Gastrocnemius medialis (tissue), 4 donors: ENCODE data around the gene MUSK. TPM values are rescaled to one million over a fixed set of nuclear protein-coding genes. Genes with fewer than 3 reads are reported as not detected.
A peak's percentile ranks its signal among the peaks of the same experiment; 100 is the strongest.

Experiments
- ATAC-seq, 2 donors: fragments of 150-250 bp; one replicate each; pipeline ENCODE4 v1.9.1; 2016
- DNase-seq, 2 donors: peaks; one replicate each; pipeline ENCODE4 v3.0.0-alpha.2; 2019
- H3K27ac ChIP-seq, 4 donors: fragments of 200-600 bp; sonication (generic); 1 replicate in 1 of 4; 2 replicates in 3 of 4; pipeline ENCODE4 v1.5.1; 2016 to 2018; ENCODE audit warnings: mild to moderate bottlenecking in 2 of 4, moderate library complexity in 1 of 4
- H3K27me3 ChIP-seq, 3 donors: fragments of 200-600 bp; sonication (generic) in 2 of 3; 1 replicate in 1 of 3; 2 replicates in 2 of 3; pipeline versions ENCODE4 v1.5.1 to v1.6.0; 2016 to 2019; ENCODE audit warnings: mild to moderate bottlenecking in 1 of 3, moderate library complexity in 1 of 3
- H3K36me3 ChIP-seq, 2 donors: fragments of 200-600 bp; sonication (generic) in 1 of 2; one replicate each; pipeline ENCODE4 v1.5.1; 2017 to 2018
- H3K4me1 ChIP-seq, 2 donors: fragments of 200-600 bp; sonication (generic) in 1 of 2; one replicate each; pipeline ENCODE4 v1.5.1; 2016 to 2017; ENCODE audit warnings: mild to moderate bottlenecking in 2 of 2
- H3K4me3 ChIP-seq, 4 donors: fragments of 200-600 bp; sonication (generic) in 3 of 4; 1 replicate in 1 of 4; 2 replicates in 3 of 4; pipeline ENCODE4 v1.5.1; 2016 to 2019; ENCODE audit warnings: mild to moderate bottlenecking in 2 of 4
- H3K9me3 ChIP-seq, 3 donors: fragments of 200-600 bp; sonication (generic) in 2 of 3; 1 replicate in 1 of 3; 2 replicates in 2 of 3; pipeline ENCODE4 v1.5.1; 2016 to 2019
- CTCF ChIP-seq, 5 experiments: fragments of 450-650 bp in 3 of 5; fragments of 200-600 bp in 2 of 5; sonication (generic) in 2 of 5; IDR thresholded peaks in 4 of 5; conservative IDR thresholded peaks in 1 of 5; 1 replicate in 4 of 5; 2 replicates in 1 of 5; pipeline ENCODE4 v1.5.1; 2016 to 2019; ENCODE audit warnings: antibody characterized with exemption in 5 of 5, mild to moderate bottlenecking in 3 of 5, moderate library complexity in 3 of 5
- POLR2A ChIP-seq, 2 donors: fragments of 450-650 bp; IDR thresholded peaks; one replicate each; pipeline ENCODE4 v1.6.1; 2017; ENCODE audit warnings: antibody characterized with exemption in 2 of 2, mild to moderate bottlenecking in 2 of 2, moderate library complexity in 2 of 2
- in situ Hi-C, 4 donors: fragments of 200-750 bp; cut with MboI; loops; one replicate each; pipeline versions ENCODE4 v1.15.0 to v1.8.0; 2017; ENCODE audit warnings: low sequenced_read_pairs in 4 of 4
- intact Hi-C: fragments of 100-400 bp; cut with DNase I; formaldehyde crosslinking; loops from one replicate; pipeline ENCODE4 v1.15.1; 2023; ENCODE audit warnings: low total_unique reads
- total RNA-seq, 4 donors: library from RNA; depleted of rRNA; stranded (reverse); fragments of >200 nt; gene quantifications; one replicate each; pipeline versions ENCODE4 v1.1.0 to v1.2.3, GENCODE V29; 2016

Gene MUSK
- total RNA-seq, 4 donors from 2014 or later: 10.2 to 47.5 (median 27.1) TPM

DNA sequence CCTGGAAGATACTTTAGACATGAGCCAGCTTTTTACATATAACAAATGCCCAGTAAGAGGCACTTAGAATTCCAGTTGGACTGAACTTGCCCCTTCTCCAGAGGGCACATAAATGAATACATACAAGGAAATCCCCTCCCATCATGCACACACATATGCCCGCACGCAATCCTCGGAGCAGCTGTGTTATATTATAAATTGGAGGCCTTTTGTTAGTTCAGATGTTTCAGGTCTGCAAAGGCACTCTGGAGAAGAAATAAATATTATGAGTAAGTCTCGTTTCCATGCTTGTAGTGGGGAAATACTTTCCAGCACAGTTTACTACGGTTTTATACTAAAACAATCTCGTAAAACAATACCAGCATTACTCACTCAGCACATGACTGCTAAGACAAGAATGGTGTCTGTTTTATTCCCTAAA, 17.6 kb upstream of the MUSK start:
- DNase-seq (no peak), ATAC-seq (peak in 1 of 2 donors; percentile 18)
- Histone ChIP-seq H3K4me1 (peaks cover 4 to 8% of the 10 kb centered on the region in 2 donors), H3K27me3 (no peaks in the 10 kb centered on the region), H3K4me3 (no peak overlapping the region), H3K36me3 (no peaks in the 10 kb centered on the region), H3K9me3 (no peaks in the 10 kb centered on the region), H3K27ac (peak overlapping the region; percentile 43 to 63 (median 52))
- in situ Hi-C loops (loop anchor here in 2 of 4 donors (10.0 kb wide), 1 partner anchor 94 kb away; no protein-coding TSS in a partner anchor), intact Hi-C loops (loop anchor here (10.0 kb wide), 2 partner anchors 344 to 384 kb away; partner anchors contain the start of gene LPAR1)
- TF ChIP-seq CTCF (IDR thresholded peaks at IDR 0.05 in 4 of 5, conservative IDR thresholded peaks at IDR 0.05 in 1 of 5) (no peak), POLR2A (IDR thresholded peaks at IDR 0.05) (no peak)

GRCh38 chr9:110655754-110656641, 12.6 kb upstream of the MUSK start:
- H3K27ac ChIP-seq: peak overlapping the region; percentile 57 to 72 (median 68)
- H3K36me3 ChIP-seq: no peaks in the 10 kb centered on the region
- no peak for TF ChIP-seq CTCF (IDR thresholded peaks at IDR 0.05 in 4 of 5, conservative IDR thresholded peaks at IDR 0.05 in 1 of 5)
- peak in 1 of 2 donors; percentile 49 for TF ChIP-seq POLR2A (IDR thresholded peaks at IDR 0.05)
- intact Hi-C loops (loop anchor here (5.0 to 10.0 kb wide), 3 partner anchors 91 to 379 kb away; partner anchors contain the start of gene LPAR1), in situ Hi-C loops (loop anchor here in 2 of 4 donors (10.0 kb wide), 1 partner anchor 89 kb away; no protein-coding TSS in a partner anchor)
- H3K9me3 ChIP-seq: no peaks in the 10 kb centered on the region
- peak overlapping the region in 1 of 4 donors; percentile 35 for H3K4me3 ChIP-seq
- no peaks in the 10 kb centered on the region for H3K27me3 ChIP-seq
- peaks cover 6 to 8% of the 10 kb centered on the region in 2 donors for H3K4me1 ChIP-seq
- ATAC-seq (peak; percentile 95), DNase-seq (peak; percentile 45 to 69)

DNA sequence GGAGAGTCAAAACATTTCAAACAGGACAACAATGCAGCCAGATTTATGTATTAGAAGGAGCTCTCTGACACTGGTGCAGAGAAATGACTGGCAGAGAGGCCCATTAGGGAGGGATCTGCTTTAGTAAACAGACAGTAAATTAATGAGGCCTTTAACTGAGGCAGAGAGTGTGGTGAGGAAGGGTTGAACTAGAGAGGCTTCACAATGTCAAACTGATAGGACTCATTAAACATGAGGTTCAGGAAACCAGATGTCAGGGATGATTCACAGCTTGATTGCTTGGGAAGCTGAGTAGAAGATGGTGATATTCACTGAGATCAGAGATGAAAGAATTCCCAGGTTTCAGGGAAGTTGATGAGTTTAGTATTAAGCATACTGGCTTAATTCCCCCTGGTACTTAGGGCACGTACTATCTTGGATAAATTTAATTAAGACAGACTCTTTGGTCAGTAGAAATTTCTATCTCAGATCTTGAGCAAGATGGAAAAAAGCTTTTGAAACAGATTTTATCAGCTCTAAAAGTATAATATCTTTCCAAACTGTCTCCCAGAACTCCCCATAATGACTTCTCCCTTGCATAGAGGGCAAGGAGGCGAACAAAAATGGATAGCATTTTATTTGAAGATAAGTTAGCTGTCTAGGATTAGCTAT, 8.6 kb upstream of the MUSK start:
- Histone ChIP-seq H3K9me3 (no peaks in the 10 kb centered on the region), H3K4me3 (no peak overlapping the region), H3K27me3 (no peaks in the 10 kb centered on the region), H3K36me3 (no peaks in the 10 kb centered on the region), H3K27ac (no peak overlapping the region), H3K4me1 (peaks cover 6 to 8% of the 10 kb centered on the region in 2 donors)
- in situ Hi-C loops (loop anchor here in 2 of 4 donors (10.0 kb wide), 1 partner anchor 85 kb away; no protein-coding TSS in a partner anchor), intact Hi-C loops (loop anchor here (5.0 to 10.0 kb wide), 3 partner anchors 87 to 375 kb away; partner anchors contain the start of gene LPAR1)
- TF ChIP-seq POLR2A (IDR thresholded peaks at IDR 0.05) (no peak), CTCF (IDR thresholded peaks at IDR 0.05 in 4 of 5, conservative IDR thresholded peaks at IDR 0.05 in 1 of 5) (no peak)
- ATAC-seq (no peak), DNase-seq (no peak)

DNA sequence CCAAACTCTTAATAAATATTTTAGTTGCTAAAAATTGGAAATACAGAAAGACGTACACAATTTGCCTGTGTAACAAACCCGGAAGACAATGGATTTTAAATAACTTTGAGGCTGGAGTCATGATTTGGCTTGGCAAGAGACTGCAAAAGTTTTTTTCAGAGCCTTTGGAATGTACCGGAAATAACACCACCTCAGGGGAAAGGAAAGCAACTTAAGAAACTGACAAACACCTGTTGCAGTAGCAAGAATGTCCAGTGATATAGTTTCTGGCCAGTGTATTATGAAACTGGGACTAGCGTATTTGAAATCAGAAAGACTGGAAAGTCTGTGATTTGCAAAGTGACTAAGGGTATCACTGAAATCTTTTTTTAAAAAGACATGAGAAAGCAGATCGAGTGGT, 842 bp downstream of the MUSK start:
- ATAC-seq: peak; percentile 90 to 94
- in situ Hi-C loops: no loop called here
- intact Hi-C loops: no loop called here
- no peak for DNase-seq
- H3K4me3 ChIP-seq: peak overlapping the region; percentile 8 to 47 (median 42)
- H3K36me3 ChIP-seq: no peaks in the 10 kb centered on the region
- H3K9me3 ChIP-seq: no peaks in the 10 kb centered on the region
- no peaks in the 10 kb centered on the region for H3K27me3 ChIP-seq
- no peak for TF ChIP-seq POLR2A (IDR thresholded peaks at IDR 0.05)
- TF ChIP-seq CTCF (IDR thresholded peaks at IDR 0.05 in 4 of 5, conservative IDR thresholded peaks at IDR 0.05 in 1 of 5): no peak
- H3K4me1 ChIP-seq: peaks cover 0 to 9% of the 10 kb centered on the region in 2 donors
- H3K27ac ChIP-seq: peak overlapping the region; percentile 48 to 71 (median 62)
